Ramos (cell line): ENCODE data around the gene PFKFB4.

ENCODE experiments used
- in situ Hi-C: fragments of 300-500 bp; cut with MboI; formaldehyde crosslinking; loops from one replicate; pipeline ENCODE4 v1.14.3; 2022; ENCODE audit warnings: low sequenced_read_pairs; ENCODE audit not compliant: unreplicated experiment

The PFKFB4 gene

DNA sequence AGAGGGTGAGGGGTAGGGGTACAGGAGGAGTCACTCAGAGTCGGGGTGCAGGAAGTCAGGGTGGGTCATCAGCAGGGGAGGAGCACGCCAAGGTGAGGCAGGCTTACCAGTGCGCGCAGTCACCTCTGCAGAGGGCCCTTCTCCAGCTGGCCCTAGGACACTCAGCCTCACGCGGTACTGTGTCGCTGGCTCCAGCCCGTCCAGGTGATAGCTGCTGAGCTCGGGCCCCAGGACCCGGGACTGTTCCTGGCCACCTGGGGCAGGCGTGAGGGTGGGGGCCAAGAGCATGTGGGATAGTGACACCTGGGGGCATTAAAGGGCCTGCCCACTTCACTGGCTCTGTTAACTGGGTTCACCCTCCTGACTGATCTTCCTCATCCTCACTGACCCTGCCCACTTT, 31.1 kb upstream of the PFKFB4 start:
- in situ Hi-C loops: no loop called here

DNA sequence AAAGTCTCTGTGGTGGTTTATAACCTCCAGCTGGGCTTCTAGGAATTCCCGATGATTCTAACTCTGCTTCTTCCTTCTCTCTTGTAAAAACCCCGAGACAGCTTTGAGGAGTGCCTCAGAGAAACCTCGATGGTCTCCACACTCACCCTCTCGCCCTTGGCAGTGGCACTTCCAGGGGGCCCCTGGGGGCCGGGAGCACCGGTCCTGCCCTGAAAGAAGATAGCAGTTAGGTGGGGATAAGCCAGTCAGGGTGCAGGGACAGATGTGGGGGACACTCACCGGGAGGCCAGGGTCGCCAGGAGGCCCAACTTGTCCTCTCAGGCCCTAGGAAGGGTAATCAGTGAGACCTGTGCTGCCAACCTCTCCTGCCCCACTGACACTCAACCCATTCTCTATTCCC, 28.8 kb upstream of the PFKFB4 start:
- in situ Hi-C loops: no loop called here

DNA sequence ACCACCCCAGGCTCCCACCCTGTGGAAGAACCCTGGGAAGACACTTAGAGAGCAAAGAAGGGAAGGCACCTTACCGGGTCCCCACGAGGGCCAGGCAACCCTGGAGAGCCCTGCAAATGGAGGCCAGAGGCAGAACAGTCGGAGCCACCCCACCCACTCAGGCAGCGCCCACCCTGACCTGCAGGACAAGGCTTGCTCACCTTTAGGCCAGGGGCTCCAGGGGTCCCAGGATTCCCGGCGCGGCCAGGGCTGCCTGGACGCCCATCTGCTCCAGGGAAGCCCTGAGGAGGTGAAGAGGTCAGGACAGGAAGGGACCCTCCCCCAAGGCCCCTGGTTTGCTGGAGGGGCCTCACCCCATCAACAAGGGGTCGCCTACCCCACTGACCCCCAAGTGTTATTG, 28.2 kb upstream of the PFKFB4 start:
- in situ Hi-C loops: no loop called here

DNA sequence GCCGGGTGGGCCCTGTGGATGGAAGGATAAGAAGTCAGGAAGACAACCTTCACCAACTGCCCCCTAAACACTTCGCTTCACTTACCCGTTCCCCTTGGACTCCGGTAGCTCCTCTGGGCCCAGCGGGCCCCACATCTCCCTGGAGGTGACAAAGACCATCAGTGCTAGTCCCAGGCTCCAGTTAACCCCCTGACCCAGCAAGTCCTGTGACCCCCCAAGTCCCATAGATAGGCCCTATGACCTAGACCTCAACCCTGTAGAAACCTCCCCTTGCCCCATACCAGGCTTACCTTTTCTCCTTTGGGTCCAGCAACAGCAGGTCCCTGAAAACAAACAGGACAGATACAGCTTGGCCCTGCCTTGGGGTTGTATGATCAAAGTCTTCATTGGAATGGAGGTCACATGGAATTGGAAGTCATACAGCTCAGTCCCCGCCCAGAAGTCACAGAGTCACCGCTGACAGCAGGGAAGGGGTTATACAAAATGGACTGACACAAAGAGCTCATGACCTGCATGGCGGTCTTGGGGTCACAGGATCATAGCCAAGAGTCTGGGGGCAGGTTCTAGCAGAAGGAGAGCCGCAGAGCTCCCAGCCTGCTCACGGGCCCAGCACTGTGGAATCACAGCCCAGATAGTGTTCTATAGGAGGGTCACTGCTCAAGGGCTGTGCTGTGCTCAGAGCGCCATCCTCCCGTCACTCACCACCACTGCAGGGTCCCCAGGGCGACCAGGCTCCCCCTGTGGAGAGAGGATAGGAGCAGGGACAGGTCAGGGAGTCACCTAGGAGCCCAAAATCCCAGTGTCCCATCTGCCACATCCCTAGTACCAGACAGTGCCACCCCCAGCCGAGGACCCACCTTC, 25.2 kb upstream of the PFKFB4 start:
- in situ Hi-C loops: no loop called here

DNA sequence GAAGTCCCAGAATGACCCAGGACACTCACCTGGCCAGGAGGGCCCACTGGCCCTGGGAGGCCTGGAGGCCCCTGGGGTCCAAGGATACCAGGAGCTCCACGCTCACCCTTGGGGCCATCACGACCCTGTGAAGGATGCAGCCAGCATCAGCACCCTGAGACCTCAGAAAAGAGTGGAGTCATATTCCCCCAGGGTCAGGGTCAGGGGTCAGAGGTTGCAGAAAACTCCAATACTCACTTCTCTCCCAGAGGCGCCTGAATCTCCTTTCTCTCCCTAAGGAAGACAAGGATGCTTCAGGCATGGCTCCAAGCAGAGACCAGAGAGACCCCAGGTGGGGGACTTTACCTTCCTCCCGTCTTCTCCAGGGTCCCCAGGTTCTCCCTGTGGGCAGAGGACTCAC, 20.0 kb upstream of the PFKFB4 start:
- in situ Hi-C loops: no loop called here

DNA sequence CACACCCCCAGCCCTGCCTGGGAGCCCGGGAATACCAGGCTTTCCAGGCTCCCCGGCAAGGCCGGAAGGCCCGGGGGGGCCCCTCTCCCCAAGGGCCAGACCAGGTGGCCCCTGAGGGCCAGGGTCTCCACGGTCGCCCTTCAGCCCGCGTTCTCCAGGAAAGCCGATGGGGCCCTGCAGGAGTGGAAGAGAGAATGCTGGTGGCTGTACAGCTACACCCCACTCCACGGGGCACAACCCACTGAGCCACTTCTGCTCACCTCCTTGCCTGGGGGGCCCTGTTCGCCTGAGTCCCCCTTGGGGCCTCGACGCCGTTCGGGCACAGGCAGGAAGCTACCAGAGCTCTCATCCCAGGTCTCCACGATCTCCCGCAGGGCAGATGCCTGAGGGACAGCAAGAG, 18.8 kb upstream of the PFKFB4 start:
- in situ Hi-C loops: no loop called here

DNA sequence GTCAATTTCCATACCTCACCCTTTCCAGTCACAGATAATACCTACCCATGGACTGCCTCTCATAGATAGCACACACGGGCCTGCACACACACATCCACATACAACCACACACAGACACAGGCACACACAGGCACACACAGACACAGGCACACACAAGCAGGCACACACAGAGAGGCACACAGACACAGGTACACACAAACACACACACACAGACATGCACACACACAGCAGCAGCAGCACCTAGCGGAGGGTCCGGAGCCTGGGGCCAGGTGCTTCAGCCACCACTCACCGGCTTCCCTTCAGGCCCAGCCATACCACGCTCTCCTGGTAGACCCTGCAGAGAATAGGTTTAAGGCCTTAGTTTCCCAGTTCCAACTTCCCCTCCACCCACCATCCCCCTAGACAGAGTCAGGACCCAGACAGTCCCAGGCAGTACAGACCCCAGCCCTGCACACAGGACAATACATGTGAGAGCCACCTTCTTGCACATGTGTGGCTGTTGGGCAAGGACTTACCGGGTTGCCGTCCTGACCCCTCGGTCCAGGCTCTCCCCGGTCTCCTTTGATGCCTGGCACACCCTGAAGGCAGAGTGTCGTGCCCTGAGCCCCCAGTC, 17.5 kb upstream of the PFKFB4 start:
- in situ Hi-C loops: no loop called here

DNA sequence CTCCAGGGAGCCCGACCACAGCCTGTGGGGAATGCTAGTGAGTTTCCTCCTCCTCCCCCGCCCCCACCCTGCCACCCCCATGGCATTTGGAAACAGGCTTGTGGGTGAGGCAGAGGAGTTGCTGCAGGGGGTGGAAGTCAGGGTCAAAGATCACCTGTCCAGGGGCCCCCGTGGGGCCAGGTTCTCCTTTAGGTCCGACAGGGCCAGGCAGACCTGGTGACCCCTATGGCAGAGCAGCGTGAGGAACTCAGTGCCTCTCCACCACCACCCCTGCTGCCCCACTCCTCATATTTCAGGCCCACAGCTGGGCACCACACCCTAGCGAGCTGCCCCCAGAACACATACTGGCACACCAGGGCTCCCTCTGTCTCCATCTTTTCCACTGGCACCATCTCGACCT, 15.9 kb upstream of the PFKFB4 start:
- in situ Hi-C loops: no loop called here

DNA sequence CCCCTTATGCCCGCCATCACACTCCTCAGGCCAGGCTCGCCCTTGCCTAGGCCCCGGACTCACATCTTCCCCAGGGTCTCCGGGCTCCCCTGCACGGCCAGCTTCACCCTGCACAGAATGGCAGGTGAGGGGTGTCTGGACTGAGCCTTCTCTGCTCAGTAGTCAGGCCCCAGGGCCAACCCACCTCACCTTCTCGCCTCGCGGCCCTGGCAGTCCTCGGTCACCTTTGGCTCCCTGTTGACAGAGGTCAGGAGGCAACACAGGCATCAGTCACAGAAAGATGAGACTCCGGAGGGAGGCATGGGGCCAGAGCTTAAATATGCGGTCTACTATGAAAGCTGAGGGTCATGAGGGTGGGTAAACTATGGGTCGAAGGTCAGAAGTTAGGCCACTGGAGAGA, 15.3 kb upstream of the PFKFB4 start:
- in situ Hi-C loops: no loop called here

DNA sequence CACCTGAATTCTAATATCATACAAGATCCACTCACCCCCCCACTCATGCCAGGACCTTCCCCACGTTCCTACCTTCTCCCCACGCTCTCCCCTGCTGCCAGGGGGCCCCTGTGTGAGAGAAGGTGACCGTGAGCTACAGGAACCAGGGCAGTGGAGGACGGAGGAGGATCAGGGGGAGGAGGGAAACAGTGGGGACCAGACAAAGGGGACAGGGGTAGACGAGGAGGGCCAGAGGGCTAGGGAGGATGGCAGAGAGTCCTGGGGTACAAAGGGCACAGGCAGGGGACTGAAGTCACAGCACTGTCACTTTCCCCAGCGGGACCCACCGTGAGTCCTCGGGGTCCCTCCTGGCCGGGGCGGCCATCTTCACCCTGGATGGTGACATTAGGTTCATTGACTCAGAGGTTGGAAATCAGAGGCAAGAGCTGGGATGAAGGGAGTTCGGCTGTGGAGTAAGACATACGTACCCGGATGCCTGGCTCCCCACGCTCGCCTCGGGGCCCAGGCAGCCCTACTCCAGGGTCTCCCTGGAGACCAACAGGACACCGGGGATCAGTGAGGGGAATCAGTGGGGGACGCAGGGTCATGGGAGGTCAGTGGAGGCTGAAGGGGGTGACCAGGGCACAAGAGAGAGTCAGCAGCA, 13.3 kb upstream of the PFKFB4 start:
- in situ Hi-C loops: no loop called here

DNA sequence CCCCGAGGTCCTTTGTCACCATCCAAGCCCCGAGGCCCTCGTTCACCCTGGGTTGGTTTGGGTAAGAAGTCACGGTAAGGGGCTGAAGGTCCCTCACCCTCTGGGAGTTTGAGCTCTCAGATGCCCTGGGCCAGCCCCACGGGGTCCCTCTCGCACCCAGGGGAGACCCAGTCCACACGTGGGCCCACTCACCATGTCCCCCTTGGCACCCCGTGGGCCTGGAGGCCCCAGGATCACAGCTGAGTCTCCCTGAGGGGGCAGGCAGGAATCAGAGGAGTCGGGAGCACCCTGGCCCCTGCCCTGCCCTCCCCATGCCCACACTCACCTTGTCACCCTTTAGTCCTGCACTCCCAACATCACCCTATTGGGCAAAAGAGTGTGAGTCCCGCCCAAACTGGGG, 12.8 kb upstream of the PFKFB4 start:
- in situ Hi-C loops: no loop called here

DNA sequence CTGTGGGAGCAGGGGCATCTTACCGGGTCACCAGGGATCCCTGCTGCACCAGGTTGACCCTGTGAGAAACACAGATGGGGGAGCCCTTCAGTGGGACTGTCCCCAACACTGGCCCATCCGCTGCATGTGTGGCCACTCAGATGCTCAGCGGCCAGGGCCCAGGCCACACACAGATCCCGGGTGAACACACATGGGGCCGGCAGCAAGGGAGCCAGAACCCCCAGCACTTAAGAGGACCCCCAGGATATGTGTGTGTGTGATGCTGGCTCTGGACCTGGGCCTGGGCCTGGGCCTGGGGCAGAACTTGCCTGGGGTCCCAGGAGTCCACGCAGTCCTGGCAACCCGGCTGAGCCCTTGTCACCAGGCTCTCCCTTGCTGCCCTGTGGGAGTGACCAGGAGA, 11.9 kb upstream of the PFKFB4 start:
- in situ Hi-C loops: no loop called here

DNA sequence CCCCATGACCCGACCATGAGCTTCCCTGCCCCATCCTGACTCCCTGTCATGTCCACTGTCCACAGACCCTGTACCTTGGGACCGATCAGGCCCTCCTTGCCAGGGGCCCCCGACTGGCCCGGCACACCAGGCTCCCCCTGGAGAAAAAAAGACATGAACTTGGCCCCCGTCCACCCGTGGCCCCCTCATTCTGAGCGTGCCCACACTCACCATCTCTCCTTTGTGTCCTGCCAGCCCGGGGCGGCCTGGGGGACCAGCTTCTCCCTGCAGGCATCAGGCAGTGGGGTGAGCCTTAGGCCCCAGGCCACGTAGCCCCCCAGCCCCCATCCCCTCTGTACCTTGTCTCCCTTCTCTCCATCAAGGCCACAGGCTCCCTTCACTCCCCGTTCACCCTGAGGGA, 10.9 kb upstream of the PFKFB4 start:
- in situ Hi-C loops: no loop called here

DNA sequence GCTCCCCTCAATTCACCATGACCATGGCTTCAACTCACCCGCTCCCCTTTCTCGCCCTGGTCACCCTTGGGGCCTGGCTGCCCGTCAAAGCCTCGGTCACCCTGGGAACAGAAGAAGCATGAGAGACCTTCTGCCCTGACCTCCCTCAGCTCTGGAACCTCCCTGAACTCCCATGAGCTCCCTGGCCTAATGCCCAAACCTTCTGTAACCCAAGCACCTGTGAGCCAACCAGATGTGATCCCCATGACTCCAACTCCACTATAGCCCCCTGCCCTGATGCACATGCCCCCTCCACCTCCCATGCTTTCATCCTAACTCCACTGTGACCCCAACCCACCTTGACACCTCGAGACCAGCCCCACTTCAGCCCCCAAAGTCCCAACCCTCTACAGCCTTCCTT, 10.5 kb upstream of the PFKFB4 start:
- in situ Hi-C loops: no loop called here

DNA sequence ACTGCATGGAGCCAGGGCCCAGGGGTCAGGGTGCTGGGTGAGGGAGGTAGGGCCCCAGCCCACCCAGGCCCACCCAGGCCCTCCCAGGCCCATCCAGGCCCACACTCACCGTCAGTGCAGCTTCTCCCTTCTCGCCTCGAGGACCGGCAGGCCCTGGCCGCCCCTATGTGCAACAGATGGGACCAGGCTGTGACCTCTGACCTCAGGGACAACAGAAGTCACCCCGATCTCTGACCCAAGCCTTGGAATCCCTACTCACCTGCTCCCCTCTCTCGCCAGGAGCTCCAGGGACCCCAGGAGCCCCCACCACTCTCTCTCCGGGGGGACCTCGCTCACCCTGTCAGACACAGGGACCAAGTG, 9.8 kb upstream of the PFKFB4 start:
- in situ Hi-C loops: no loop called here

DNA sequence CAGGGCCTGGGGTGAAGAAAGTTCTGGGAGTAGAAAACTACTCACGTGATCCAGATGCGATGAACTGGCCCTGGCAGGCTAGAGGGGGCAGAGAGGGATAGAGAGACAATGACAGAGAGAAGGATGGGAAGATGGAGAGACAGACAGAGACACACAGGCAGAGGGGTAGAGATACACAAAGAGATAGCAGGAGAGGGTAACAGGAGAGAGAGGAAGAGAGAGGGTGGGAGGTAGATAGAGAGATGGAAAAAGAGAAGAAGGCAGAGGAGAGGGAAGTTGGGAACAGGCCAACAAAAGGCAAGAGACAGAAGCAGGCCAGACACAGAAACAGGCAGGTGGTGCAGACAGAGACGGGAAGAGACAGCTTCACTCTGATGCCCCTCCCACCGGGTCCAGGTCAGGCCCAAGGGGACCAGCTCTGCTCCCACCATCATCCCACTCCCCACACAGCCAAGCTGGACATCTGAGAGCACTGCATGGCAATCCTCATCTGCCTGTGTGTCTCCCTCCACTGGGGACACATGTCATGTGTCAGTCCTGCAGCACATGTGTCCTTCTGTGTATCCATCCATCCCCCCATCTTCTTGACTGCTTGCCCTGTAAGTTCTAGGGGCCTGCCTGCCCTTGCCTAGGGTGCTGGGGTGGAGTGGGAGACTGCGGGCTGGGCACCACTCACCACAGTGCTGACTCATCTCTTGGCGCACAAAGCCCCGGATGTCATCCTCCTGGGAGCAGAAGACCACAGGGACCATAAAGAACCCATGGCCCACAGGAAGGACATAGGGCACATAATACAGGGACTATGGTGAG, 9.2 kb upstream of the PFKFB4 start:
- in situ Hi-C loops: no loop called here

DNA sequence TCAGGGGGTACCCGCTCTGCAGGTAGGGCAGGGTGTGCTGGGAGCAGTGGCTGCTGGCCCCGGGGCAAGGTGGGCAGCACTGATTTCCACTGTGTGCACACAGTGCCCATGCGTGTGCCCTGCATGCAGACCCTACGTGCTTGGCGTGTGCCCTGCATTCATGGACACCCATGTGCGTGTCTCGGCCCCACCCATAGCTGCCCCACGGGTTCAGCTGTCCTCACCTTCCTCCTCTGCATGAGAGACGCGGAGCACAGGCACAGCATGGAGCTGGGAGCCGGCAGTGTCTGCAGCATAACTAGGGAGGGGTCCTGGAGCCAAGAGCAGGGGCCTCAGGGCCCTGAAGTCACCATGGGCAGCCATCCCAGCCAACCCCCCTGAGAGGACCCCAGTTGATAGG, 8.6 kb upstream of the PFKFB4 start:
- in situ Hi-C loops: no loop called here

DNA sequence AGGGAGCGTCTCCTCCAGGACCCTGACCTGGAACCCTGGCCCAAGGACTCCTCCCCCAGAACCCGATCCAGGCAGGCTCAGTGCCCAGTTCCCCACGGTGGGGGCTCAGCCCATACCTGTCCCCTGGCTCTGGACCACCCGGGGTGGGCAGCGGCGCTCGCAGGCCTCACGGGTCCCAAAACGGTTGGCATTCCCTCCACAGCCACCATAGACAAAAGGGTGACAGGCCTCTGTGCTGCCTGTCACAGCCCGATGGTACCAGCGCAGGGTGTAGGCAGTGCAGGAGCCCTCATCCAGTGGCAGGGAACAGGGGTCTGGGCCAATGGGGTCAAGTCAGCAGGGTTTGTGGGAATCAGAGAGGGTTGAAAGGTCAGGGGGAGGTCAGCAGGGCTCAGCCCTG, 8.1 kb upstream of the PFKFB4 start:
- in situ Hi-C loops: no loop called here

DNA sequence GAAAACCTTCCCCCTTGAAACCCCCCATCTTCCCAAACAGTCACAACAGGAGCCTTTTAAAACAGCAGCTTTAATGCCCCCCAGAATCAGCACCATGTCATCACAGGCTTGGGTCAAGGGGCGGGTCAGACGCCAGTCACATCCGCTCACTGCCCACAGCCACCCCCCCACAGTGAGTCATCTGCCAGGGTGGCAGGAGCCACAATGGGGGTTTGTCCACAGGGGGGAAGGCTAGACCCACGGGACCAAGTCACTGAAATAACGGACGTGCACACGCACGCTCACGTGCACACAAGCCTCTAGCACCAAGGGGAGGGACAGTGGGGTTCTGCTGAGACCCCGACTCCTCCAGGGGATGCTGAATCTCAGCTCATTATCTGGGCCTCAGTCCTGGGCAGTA, 7.4 kb upstream of the PFKFB4 start:
- in situ Hi-C loops: no loop called here

DNA sequence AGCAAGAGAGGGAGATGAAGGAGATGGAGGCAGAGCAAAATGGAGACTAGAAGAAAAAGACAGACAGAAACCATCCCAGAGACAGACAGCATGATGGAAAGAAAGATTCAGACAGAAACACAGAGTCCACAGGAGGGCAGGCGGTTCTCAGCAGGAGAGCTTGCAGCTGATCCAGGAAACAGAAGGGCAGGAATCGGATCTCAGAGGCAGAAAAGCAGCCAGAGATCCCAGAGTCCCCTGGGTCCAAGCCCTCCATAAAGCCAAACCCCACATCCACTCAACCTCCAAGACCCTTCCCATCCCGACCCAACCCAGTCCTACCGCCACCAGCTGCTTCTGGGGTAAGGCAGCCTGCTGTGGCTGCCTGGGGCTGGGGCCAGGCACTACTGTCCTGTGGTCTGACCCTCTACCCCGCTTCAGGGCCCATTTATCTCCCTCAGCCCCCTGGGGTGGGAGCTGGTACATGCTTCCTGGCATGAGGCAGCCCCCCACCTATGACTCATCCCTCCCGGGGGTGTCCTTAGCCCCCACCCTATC, 6.8 kb upstream of the PFKFB4 start, which contains the start of gene UCN2:
Gene UCN2, minus strand, starts transcription at position 400 of the 537 bp plus-strand sequence. CDS start 657 bp downstream, outside the sequence.
- in situ Hi-C loops: no loop called here
